GM13977 (cell line): ENCODE results near the gene SLC9A2.

Experiments used
- DNase-seq: peaks from one replicate; pipeline ENCODE4 v3.0.0; 2012; ENCODE audit warnings: low spot score
- in situ Hi-C: fragments of 300-500 bp; cut with MboI; formaldehyde crosslinking; loops from one replicate; pipeline ENCODE4 v1.12.0; 2022; ENCODE audit warnings: low sequenced_read_pairs, low pct_unique_long_range_greater_than_20kb, mixed read lengths, inconsistent platforms; ENCODE audit not compliant: unreplicated experiment
- TF ChIP-seq, protein P1 (sequence below): IDR thresholded peaks from 2 replicates; pipeline ENCODE4 v1.5.1; 2012; ENCODE audit warnings: mild to moderate bottlenecking, control low read depth; ENCODE audit not compliant: insufficient read depth; ENCODE audit errors: extremely low read depth, missing control alignments

The SLC9A2 gene

DNA sequence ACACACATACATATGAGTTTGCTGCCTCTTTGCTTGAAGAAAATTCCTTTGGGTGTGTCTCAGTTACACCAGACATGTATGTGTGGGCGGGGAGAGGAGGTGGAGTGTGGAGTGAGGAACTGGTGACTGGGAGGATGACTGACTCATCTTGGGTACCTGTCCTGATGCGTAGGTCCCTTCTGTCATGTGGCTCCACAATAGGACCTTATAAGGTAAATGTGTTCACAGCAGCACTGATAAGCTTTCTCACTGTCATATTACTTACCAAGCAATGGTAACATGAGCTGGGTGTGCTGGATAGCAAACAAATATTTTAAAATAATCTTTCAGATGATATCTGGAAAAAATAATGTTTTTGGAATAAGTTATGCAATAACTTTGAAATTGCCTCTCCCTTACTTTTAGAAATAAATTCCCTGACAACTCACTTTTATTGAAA lies 45.1 kb downstream of the SLC9A2 start:
- in situ Hi-C loops, result no loop called here
- peak; percentile 48 for DNase-seq
- TF ChIP-seq, protein P1, sequence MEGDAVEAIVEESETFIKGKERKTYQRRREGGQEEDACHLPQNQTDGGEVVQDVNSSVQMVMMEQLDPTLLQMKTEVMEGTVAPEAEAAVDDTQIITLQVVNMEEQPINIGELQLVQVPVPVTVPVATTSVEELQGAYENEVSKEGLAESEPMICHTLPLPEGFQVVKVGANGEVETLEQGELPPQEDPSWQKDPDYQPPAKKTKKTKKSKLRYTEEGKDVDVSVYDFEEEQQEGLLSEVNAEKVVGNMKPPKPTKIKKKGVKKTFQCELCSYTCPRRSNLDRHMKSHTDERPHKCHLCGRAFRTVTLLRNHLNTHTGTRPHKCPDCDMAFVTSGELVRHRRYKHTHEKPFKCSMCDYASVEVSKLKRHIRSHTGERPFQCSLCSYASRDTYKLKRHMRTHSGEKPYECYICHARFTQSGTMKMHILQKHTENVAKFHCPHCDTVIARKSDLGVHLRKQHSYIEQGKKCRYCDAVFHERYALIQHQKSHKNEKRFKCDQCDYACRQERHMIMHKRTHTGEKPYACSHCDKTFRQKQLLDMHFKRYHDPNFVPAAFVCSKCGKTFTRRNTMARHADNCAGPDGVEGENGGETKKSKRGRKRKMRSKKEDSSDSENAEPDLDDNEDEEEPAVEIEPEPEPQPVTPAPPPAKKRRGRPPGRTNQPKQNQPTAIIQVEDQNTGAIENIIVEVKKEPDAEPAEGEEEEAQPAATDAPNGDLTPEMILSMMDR, result no peak

DNA sequence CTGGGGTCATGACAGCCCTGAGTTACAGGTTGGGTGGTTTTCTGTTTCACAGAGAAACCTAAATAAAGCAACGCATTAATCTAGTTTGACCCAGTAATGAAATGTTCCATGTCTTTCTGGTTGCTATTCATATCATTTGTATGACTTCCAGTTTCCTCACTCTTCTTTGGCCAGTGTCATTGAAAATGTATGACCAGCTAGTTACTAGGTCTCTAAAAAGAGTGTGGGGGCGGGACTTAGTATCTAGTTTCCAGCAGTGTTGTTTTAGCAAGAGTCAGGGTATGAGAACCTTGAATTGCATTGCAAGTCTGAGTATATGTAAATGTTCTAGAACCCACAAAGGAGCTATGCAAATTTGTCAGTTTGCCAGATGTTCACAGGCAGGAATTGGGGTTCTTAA lies 47.7 kb downstream of the SLC9A2 start:
- in situ Hi-C loops, result no loop called here
- DNase-seq, result peak; percentile 44
- TF ChIP-seq, protein P1, result no peak

DNA sequence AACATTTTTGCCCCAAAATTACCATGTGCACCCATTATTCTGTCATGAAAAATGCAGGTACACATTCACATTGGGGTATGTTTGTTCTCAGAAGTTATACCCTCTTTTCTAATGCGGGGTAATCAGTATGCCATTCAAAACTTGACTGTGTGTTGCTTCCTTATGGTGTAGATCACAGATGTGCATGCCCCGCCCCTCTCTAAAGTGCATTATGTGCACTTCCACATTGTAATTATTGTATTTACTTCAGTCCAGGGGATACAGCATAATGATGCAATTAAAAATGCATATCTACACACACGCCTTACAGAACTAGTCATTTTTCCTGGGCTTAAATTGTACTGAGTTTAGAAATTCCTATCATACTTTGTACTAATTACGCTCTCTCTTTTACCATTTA lies 48.8 kb downstream of the SLC9A2 start:
- TF ChIP-seq, protein P1, result no peak

DNA sequence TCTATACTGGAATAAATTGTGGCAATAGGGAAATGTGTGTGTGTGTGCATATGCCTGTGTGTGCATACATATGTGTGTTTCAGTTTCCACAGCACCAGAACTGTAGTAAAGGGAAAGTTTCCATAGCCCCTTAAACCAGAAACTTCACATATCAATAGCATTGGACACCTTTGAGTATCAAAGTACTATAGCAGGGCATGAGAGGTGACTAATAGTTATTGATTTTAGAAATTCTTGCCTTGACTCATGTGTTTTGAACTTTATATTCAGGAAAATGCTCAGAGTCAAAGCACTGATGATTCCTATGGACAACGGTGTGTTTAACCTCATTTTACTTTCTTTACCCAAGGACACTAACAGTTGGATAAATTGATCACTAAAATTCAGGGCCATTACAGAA lies 50.0 kb downstream of the SLC9A2 start:
- TF ChIP-seq, protein P1, result no peak
- DNase-seq, result no peak
- in situ Hi-C loops, result no loop called here

More for the DNA sequence above, 48.8 kb downstream of the SLC9A2 start:
- no peak for DNase-seq
- in situ Hi-C loops, result no loop called here

DNA sequence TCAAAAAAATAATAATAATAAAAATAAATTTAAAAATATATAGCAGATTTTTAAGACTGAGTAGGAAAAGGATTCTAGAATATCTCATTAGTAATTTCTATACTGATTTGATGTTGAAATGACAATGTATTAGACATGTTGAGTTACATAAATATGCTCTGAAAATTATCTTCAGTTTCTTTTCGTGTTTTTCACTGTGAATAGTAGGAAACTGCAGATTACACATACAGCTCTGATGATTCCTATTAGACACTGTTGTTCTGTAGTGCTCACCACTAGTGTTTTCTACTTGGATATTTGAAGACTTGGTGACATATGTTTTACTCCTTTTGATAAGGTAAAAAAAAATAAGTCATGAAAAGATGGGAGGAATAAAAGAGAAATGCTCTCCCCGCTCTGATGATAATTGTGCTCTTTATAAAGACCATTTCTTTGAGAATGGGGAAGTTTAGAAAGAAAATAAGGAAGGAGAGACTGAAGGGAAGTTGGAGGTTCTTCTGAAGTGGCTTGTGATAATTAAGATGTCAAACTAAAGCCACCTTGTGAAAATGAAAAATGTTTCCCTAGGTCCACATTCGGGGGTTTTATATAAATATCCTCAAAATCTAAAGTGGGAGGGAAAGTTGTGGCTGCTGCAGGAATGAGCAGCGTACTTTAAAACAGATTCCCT lies 52.9 kb downstream of the SLC9A2 start:
- no peak for DNase-seq
- in situ Hi-C loops, result no loop called here
- TF ChIP-seq, protein P1, result no peak

DNA sequence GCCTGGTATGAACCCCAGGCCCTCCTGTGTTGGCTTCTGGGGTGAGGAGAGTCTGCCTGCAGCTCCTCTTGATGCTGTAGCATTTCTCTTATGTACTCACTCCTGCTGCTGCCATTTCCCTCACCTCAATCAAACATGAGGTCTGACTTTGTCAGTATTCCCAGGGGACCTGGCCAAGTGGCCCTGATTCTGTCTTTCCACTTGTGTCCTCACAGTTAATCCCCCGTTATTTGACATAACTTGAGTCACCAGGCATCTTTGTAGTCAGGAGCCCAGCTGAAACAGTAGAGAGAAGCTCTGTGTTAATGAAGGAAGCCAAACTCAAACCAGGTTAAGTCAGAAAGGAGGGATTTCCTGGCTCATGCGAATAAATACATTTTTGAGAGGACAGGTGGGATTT lies 55.0 kb downstream of the SLC9A2 start:
- DNase-seq, result no peak
- TF ChIP-seq, protein P1, result no peak
- in situ Hi-C loops, result no loop called here
